HG02610 (cell line): Measurements from ENCODE around the gene SKI.
A peak's percentile ranks its signal among the peaks of the same experiment; 100 is the strongest.

Experiments used
- ATAC-seq: cut with Tn5 transposase; IDR thresholded peaks from one replicate; pipeline ENCODE4 v1.9.1; 2021; ENCODE audit warnings: mild to moderate bottlenecking, moderate library complexity; ENCODE audit not compliant: unreplicated experiment

Gene SKI

GRCh38 chr1:2194319-2194897 lies 33.7 kb upstream of the SKI start, which contains the start of gene FAAP20:
Gene FAAP20, minus strand, starts transcription at chr1:2194772. Its CDS starts 23 bp downstream, at chr1:2194749.
- peak; percentile 39 for ATAC-seq

DNA sequence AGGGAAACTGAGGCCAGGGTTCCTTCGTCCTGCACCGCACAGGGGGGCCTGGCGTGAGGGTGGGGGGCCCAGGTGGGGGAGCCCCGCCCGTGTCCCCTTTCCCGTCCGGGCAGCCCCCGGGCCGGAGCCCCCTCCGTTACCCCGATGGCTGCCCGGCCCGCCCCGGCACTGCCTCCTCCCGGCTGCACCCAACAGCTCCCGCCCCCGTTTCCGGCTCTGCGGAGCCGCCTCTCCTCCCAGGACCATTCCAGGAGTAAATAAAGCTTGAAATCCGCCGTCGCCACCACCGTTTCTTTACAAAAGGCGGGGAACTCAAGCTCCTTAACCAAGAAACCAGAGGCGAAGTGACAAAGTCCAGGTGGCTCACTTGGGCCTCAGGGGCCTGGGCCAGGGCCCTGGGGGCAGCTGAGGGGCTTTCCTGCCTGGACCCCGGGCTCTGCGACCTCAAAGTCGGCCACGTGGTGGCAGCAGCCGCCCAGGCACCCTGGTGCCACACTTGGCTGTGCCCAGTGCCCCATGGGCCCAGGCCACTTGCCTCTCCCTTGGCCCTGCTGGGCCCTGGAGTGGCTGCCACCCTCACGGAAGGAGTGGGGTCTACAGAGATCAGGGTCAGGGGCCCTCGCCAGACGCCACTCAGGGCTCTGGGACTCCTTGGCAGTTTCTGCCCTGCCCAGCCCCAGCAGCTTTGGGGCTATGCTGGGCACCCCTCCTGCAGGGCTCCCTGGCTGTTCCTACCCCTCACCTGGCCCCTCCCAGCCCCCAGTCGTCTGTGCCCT lies 33.0 kb upstream of the SKI start:
- peak; percentile 50 for ATAC-seq

- no peak for ATAC-seq
These were observed 32.3 kb upstream of the SKI start for GRCh38 chr1:2195785-2196184.

GRCh38 chr1:2196901-2197638 lies 31.0 kb upstream of the SKI start:
- ATAC-seq, result no peak

GRCh38 chr1:2197707-2198165 lies 30.4 kb upstream of the SKI start:
- ATAC-seq, result no peak

DNA sequence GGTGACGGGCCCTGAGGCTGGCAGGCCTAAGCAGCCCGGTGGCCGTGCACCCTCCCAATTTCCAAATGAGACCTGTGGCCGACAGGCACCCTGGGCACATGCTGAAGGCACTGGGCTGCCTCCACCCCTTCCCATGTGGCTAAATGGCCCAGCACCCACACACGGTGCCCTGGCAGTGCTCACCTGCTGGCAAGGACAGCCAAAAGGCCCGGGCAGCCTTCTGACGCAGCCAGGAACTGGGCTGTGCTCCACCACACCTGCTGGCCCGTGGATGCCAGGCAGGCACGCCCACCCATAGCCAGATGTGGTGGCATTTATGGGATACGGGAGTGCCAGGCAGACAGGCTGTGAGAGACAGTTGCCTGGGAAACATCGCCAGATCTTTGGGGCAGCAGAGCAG lies 29.5 kb upstream of the SKI start:
- ATAC-seq, result no peak

- peak; percentile 47 for ATAC-seq
These were observed 28.9 kb upstream of the SKI start for GRCh38 chr1:2199042-2199810.

- ATAC-seq, result no peak
These were observed 27.7 kb upstream of the SKI start for GRCh38 chr1:2200308-2200943.

GRCh38 chr1:2201062-2201461 lies 27.1 kb upstream of the SKI start:
- ATAC-seq, result no peak

DNA sequence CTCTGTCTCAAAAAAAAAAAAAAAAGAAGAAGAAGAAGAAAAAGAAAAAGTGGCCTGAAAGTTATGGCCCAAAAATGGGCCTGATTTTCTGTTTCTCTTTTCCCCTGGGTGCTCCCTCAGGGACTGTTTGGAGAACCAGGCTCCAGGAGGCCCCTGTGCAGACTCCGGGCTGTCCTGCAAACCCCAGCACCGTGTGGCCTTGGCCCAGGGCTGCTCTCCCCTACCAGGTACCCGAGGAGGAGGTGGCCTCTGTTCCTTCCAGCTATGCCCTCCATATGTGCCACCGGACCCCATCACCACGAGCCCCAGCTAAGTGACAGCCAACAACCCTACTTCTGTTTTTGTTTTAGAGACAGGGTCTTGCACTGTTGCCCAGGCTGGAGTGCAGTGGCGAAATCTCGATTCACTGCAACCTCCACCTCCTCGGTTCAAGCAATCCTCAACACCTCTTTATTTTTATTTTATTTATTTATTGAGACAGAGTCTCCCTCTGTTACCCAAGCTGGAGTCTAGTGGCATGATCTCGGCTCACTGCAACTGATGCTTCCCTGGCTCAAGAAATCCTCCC lies 26.0 kb upstream of the SKI start:
- ATAC-seq, result no peak

DNA sequence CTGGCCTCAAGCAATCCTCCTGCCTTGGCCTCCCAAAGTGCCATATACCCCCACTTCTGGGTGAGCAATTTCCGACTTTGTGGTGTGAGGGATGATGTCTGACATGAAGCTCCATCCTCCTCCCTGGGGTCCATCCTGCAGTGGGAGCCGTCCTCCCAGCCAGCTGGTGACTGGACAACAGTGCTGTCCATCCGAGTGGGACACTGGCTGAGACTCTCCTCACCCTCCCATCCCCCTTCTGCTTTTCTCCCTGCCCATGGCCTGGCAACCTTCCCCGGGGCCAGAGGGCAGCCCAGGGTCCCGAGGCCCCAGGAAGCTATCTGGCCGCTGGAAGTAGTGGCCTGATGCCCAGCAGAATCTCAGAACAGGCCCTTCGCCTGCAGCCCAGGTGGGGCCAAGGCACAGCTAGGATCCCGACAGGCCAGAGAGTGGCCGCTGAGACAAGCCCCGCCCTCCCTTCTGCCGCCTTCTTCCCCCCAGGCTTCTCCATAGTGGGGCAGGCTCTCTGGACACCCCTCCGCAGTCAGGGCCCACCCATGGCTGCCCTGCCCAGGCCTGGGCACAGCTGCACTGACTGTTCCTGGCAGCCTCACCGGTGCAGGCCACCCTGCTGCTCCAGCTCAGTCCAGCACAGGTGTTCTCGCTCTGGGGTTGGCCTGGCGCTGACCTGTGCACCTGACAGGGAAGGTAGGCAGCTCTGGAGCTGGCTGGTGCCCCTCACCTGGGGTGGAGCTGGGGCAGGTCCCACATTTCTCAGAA lies 25.1 kb upstream of the SKI start:
- no peak for ATAC-seq

GRCh38 chr1:2203671-2204414 lies 24.3 kb upstream of the SKI start:
- no peak for ATAC-seq

DNA sequence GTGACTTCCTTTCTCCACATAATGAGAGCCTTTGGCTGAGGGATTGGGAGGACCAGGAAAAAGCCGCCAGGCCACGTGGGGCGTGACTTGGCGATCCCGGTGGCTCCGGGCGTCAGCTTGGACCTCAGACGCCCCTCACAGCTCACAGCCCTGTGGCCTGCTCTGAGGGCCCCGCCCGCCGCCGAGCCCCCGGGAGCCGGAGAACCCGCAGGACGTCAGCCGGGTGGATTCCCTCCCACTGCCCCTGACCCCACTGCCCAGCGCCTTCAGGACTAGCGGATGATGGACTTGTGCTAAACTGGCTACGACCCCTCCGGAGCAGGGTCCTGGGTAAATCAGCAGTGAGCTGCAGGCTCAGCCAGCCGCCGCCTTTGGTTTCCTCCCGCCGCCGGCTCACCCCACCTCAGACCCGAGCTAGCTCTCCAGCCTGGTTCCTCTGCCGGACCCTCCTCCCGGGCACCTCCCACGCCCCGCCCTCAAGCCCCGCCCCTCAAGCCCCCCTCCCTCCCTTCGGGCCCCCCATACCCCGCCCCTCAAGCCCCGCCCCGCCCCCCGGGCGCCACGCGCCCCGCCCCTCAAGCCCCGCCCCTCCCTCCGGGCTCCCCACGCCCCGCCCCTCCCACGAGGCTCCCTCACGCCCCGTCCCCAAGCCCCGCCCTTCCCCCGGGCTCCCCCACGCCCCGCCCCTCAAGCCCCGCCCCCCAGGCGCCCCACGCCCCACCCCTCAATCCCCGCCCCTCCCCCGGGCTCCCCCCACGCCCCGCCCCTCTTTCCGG lies 23.5 kb upstream of the SKI start:
- no peak for ATAC-seq

- ATAC-seq, result peak; percentile 48
These were observed 22.7 kb upstream of the SKI start for GRCh38 chr1:2205191-2205952.

- no peak for ATAC-seq
These were observed 21.2 kb upstream of the SKI start for GRCh38 chr1:2206813-2207487.

DNA sequence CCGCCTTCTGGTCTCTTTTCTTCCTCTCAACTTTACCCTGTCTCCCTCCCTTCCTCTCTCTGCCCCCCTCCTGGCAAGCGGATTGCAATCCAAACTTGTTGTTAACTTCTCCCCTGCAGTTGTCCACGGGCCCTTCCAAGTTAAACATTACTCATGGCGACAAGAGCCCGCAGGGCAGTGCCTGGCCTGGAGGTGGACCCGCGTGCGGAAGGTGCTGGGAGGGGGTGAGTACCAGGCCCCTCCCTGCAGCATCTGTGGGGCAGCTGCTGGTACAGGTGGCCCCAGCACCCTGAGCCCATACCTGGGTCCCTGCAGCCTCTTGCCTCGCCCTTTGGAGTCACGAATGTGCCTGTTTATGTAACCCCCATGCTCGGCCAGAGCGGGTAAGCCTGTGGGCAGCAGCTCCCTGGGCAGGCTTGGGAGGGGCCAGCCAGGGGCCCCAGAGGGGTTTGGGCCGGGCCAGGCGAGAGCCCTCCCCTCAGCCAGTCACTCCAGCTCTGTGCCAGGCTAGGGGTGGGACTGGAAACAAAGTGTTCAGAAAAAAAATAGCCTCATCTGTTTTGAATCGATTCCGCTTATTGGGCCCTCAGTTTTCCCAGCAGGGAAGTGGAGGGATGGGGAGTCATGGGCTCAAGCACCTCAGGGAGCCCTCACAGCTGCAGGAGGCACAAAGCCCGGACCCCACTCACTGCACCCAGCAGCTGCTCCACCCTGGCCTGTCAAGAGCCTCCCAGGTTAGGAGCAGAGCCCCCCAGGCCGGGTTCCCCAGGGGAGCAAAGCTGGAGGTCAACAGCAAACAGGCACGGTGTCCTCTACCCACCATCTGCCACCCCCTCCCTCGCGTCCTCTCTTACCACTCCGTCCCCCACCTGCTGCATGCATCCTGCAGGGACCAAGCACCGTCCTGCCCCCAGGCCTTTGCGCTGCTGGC lies 19.5 kb upstream of the SKI start:
- no peak for ATAC-seq
